ENCODE measurements around the gene FARP1.

DNA sequence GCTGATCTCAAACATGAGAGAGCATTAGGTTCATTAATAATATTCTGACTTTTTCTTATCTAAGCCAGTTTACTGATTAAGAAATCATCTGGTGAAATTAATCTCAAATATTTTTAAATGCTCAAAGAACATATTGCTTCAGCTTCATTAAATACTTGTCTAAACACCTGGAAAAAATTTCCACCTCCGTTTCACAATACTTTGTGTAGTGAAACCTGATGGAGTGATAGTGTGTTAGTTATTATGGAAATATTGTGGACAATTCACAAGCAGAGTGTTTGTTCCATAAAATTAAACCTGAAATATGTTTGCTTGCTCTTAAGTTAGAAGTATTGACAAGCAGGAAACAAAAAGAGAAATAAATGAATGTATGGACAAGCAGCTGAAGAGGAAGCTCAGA lies 91.5 kb downstream of the FARP1 start:
- no peak for TF ChIP-seq CTCF (IDR thresholded peaks at IDR 0.05)
- no peak for TF ChIP-seq POLR2AphosphoS5 (IDR thresholded peaks at IDR 0.05)

All from esophagus muscularis mucosa (tissue), 3 donors.